Smooth muscle cell (in vitro differentiated cells): ENCODE data around the gene ZNF592. TPM values are rescaled to one million over a fixed set of nuclear protein-coding genes. Genes with fewer than 3 reads are reported as not detected.

ENCODE experiments used
- DNase-seq: peaks from one replicate; lab custom pipeline; 2025; ENCODE audit not compliant: unreplicated experiment; lab: John Stamatoyannopoulos, UW
- H2AFZ ChIP-seq: fragments of 200-600 bp; sonication (generic); 2 replicates; pipeline ENCODE4 v1.6.0; 2016; ENCODE audit warnings: antibody characterized with exemption, low read depth, mild to moderate bottlenecking
- H3F3A ChIP-seq: fragments of 200-600 bp; sonication (generic); 2 replicates; pipeline ENCODE4 v1.6.0; 2017; ENCODE audit warnings: antibody characterized with exemption, low read depth
- H3K27ac ChIP-seq: fragments of 200-600 bp; sonication (generic); 2 replicates; pipeline ENCODE4 v1.5.1; 2016; ENCODE audit warnings: low read depth, mild to moderate bottlenecking
- H3K27me3 ChIP-seq: fragments of 200-600 bp; sonication (generic); 2 replicates; pipeline ENCODE4 v1.6.1; 2016; ENCODE audit warnings: low read depth, mild to moderate bottlenecking
- H3K36me3 ChIP-seq: fragments of 200-600 bp; sonication (generic); 2 replicates; pipeline ENCODE4 v1.5.1; 2016; ENCODE audit warnings: low read depth
- H3K4me1 ChIP-seq: fragments of 200-600 bp; sonication (generic); 2 replicates; pipeline ENCODE4 v1.5.1; 2016; ENCODE audit warnings: low read depth
- H3K4me2 ChIP-seq: fragments of 200-600 bp; sonication (generic); 2 replicates; pipeline ENCODE4 v1.6.0; 2016; ENCODE audit warnings: mild to moderate bottlenecking
- H3K4me3 ChIP-seq: fragments of 200-600 bp; sonication (generic); 2 replicates; pipeline ENCODE4 v1.5.1; 2016; ENCODE audit warnings: mild to moderate bottlenecking
- H3K79me2 ChIP-seq: fragments of 200-600 bp; sonication (generic); 2 replicates; pipeline ENCODE4 v1.6.0; 2016; ENCODE audit warnings: low read depth, mild to moderate bottlenecking
- H3K9ac ChIP-seq: fragments of 200-600 bp; sonication (generic); 2 replicates; pipeline ENCODE4 v1.6.0; 2016; ENCODE audit warnings: low read depth
- H3K9me3 ChIP-seq: fragments of 200-600 bp; sonication (generic); replicated peaks from 2 replicates; pipeline ENCODE4 v1.5.1; 2016; ENCODE audit warnings: low read depth
- H4K20me1 ChIP-seq: fragments of 200-600 bp; sonication (generic); 2 replicates; pipeline ENCODE4 v1.6.0; 2016; ENCODE audit warnings: low read depth
- WGBS: methylation state at CpG from one replicate; pipeline ENCODE4 v1.1.7; 2016; ENCODE audit warnings: low lambda C conversion rate; 5-methylcytosine and 5-hydroxymethylcytosine counted together
- polyA plus RNA-seq: library from polyadenylated mRNA; unstranded; fragments of >200 nt; fragmentation: Nextera tagmentation; extraction: Ambion mirVana; gene quantifications from 2 replicates; pipeline ENCODE4 v1.2.1, GENCODE V29; 2016
- total RNA-seq: library from RNA; depleted of rRNA; stranded (reverse); fragments of >200 nt; gene quantifications from 2 replicates; pipeline ENCODE4 v1.2.3, GENCODE V29; 2014
- TF ChIP-seq, protein P1 (sequence below): fragments of 200-600 bp; sonication (generic); IDR thresholded peaks from 2 replicates; pipeline ENCODE4 v1.5.1; 2017; ENCODE audit warnings: borderline replicate concordance, mild to moderate bottlenecking, antibody characterized with exemption; ENCODE audit not compliant: insufficient read depth, poor library complexity, severe bottlenecking

Gene ZNF592, protein sequence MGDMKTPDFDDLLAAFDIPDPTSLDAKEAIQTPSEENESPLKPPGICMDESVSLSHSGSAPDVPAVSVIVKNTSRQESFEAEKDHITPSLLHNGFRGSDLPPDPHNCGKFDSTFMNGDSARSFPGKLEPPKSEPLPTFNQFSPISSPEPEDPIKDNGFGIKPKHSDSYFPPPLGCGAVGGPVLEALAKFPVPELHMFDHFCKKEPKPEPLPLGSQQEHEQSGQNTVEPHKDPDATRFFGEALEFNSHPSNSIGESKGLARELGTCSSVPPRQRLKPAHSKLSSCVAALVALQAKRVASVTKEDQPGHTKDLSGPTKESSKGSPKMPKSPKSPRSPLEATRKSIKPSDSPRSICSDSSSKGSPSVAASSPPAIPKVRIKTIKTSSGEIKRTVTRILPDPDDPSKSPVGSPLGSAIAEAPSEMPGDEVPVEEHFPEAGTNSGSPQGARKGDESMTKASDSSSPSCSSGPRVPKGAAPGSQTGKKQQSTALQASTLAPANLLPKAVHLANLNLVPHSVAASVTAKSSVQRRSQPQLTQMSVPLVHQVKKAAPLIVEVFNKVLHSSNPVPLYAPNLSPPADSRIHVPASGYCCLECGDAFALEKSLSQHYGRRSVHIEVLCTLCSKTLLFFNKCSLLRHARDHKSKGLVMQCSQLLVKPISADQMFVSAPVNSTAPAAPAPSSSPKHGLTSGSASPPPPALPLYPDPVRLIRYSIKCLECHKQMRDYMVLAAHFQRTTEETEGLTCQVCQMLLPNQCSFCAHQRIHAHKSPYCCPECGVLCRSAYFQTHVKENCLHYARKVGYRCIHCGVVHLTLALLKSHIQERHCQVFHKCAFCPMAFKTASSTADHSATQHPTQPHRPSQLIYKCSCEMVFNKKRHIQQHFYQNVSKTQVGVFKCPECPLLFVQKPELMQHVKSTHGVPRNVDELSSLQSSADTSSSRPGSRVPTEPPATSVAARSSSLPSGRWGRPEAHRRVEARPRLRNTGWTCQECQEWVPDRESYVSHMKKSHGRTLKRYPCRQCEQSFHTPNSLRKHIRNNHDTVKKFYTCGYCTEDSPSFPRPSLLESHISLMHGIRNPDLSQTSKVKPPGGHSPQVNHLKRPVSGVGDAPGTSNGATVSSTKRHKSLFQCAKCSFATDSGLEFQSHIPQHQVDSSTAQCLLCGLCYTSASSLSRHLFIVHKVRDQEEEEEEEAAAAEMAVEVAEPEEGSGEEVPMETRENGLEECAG (N-terminal part only)
- total RNA-seq: 7.7 and 10.7 TPM in 2 replicates
- 10.8 and 15.7 TPM in 2 replicates for polyA plus RNA-seq

DNA sequence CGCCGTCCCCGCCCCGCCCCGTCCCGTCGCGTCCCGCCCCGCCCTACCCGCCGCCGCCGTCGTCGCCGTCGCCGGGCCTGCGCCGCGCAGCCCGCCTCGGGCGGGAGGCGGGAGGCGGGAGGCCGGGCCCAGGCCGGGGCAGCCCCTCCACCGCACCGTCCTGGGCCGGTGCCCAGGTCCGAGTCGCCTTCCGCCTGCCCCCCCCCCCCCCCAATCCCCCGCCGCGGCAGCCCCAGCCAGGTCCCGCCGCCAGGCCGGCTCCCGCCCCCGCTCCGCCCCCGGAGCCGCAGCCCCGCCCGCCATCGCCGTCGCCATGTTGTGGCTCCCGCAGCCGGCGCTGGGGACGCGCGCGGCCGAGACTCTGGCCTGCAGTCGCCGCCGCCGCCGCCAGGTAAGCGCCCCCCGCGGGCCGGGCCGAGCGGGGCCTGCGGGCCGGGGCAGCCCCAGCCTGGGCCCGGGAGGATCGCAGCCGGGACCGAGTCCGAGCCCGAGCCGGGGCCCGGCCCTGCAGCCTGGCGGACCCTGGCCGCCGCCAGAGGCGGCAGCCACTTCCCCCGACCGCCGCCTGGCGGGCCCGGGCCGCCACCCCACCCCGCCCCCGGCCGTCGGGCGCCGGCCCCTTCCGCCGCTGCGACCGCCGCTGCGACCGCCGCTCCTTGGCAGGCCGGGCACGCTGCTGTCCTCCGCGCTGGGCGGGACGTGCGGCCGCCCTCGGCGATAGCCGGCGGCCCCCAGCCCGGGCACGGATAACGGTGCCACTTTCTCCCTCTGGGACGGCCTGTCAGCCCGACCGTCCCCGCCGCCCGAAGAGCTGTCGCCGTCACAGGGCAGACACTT, at the start of gene ZNF592:
Gene ZNF592, plus strand, starts transcription at position 319 of the 837 bp plus-strand sequence. CDS start 34,084 bp downstream, outside the sequence.
- 1% methylated on average over 40 of the region's 127 CpGs for WGBS
- Histone ChIP-seq H3K9me3 (no peaks in the 10 kb centered on the region), H4K20me1 (peaks cover 43% of the 10 kb centered on the region), H3K27ac (peak within 1 kb of the TSS; percentile 98), H3K9ac (peak within 1 kb of the TSS; percentile 92), H3F3A (no peaks in the 10 kb centered on the region), H3K27me3 (no peaks in the 10 kb centered on the region), H3K4me2 (peak within 1 kb of the TSS; percentile 90), H3K79me2 (peaks cover 60% of the 10 kb centered on the region), H3K36me3 (no peaks in the 10 kb centered on the region), H3K4me1 (peaks cover 18% of the 10 kb centered on the region), H3K4me3 (peak within 1 kb of the TSS; percentile 96), H2AFZ (peak within 1 kb of the TSS; percentile 97)
- TF ChIP-seq, protein P1, sequence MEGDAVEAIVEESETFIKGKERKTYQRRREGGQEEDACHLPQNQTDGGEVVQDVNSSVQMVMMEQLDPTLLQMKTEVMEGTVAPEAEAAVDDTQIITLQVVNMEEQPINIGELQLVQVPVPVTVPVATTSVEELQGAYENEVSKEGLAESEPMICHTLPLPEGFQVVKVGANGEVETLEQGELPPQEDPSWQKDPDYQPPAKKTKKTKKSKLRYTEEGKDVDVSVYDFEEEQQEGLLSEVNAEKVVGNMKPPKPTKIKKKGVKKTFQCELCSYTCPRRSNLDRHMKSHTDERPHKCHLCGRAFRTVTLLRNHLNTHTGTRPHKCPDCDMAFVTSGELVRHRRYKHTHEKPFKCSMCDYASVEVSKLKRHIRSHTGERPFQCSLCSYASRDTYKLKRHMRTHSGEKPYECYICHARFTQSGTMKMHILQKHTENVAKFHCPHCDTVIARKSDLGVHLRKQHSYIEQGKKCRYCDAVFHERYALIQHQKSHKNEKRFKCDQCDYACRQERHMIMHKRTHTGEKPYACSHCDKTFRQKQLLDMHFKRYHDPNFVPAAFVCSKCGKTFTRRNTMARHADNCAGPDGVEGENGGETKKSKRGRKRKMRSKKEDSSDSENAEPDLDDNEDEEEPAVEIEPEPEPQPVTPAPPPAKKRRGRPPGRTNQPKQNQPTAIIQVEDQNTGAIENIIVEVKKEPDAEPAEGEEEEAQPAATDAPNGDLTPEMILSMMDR: no peak
- DNase-seq: peak; percentile 79

GRCh38 chr15:84699538-84700191, 48.7 kb upstream of the ZNF592 start:
- 83% methylated on average over 8 of the region's 8 CpGs for WGBS
- no peaks in the 10 kb centered on the region for H3K27me3 ChIP-seq
- TF ChIP-seq, protein P1: no peak
- no peaks in the 10 kb centered on the region for H3K4me1 ChIP-seq
- H3K27ac ChIP-seq: no peak overlapping the region
- no peaks in the 10 kb centered on the region for H3F3A ChIP-seq
- no peak overlapping the region for H3K4me2 ChIP-seq
- no peak overlapping the region for H3K9ac ChIP-seq
- H3K36me3 ChIP-seq: no peaks in the 10 kb centered on the region
- DNase-seq: no peak
- no peak overlapping the region for H2AFZ ChIP-seq
- H4K20me1 ChIP-seq: peaks cover 98% of the 10 kb centered on the region
- no peaks in the 10 kb centered on the region for H3K9me3 ChIP-seq
- no peak overlapping the region for H3K4me3 ChIP-seq
- H3K79me2 ChIP-seq: peaks cover 98% of the 10 kb centered on the region

- no peak overlapping the region for H3K4me2 ChIP-seq
- no peaks in the 10 kb centered on the region for H3K9me3 ChIP-seq
- TF ChIP-seq, protein P1: no peak
- H2AFZ ChIP-seq: no peak overlapping the region
- no peaks in the 10 kb centered on the region for H3K36me3 ChIP-seq
- DNase-seq: no peak
- no peaks in the 10 kb centered on the region for H3F3A ChIP-seq
- peaks cover 88% of the 10 kb centered on the region for H3K79me2 ChIP-seq
- H3K4me1 ChIP-seq: no peaks in the 10 kb centered on the region
- no peak overlapping the region for H3K27ac ChIP-seq
- 78% methylated on average over 4 of the region's 4 CpGs for WGBS
- H3K9ac ChIP-seq: no peak overlapping the region
- no peaks in the 10 kb centered on the region for H3K27me3 ChIP-seq
- H4K20me1 ChIP-seq: peaks cover 100% of the 10 kb centered on the region
- H3K4me3 ChIP-seq: no peak overlapping the region
These were observed 45.4 kb upstream of the ZNF592 start for GRCh38 chr15:84702961-84703482.
